ENCODE measurements around the gene PEX11B. TPM values are rescaled to one million over a fixed set of nuclear protein-coding genes. Genes with fewer than 3 reads are reported as not detected.
A peak's percentile ranks its signal among the peaks of the same experiment; 100 is the strongest.

The PEX11B gene
- total RNA-seq, 4 donors from 2014 or later = 8.8 to 38.9 (median 27.0) TPM

- H3K27ac ChIP-seq = peak overlapping the region; percentile 87 to 95 (median 90)
Observed at GRCh38 chr1:145959333-145959732, 40.8 kb upstream of the PEX11B start.

GRCh38 chr1:145958734-145959133, 40.2 kb upstream of the PEX11B start:
- no peak for TF ChIP-seq POLR2AphosphoS5 (IDR thresholded peaks at IDR 0.05)
- TF ChIP-seq POLR2A (IDR thresholded peaks at IDR 0.05) = no peak
- no peak for TF ChIP-seq CTCF (IDR thresholded peaks at IDR 0.05)
- TF ChIP-seq EP300 (IDR thresholded peaks at IDR 0.05; ENCODE audit: low read depth) = no peak
- no peak for DNase-seq
- Histone ChIP-seq H3K27ac (peak overlapping the region; percentile 89 to 96 (median 93)), H3K9me3 (no peaks in the 10 kb centered on the region), H3K4me3 (no peak overlapping the region), H3K27me3 (peaks cover 36% of the 10 kb centered on the region), H3K4me1 (peaks cover 29 to 85% (median 64%) of the 10 kb centered on the region in 4 donors), H3K36me3 (no peaks in the 10 kb centered on the region)
- in situ Hi-C loops (cut with MboI; ENCODE audit: low pct_ligation_motif_present in 1 of 4, low pct_unique_long_range_greater_than_20kb in 1 of 4, low sequenced_read_pairs in 3 of 4) (no loop called here), intact Hi-C loops (cut with DNase I; ENCODE audit: low total_unique reads) (loop anchor here (2.0 kb wide), 1 partner anchor 40 kb away; the partner anchor contains the start of gene PEX11B)

More at GRCh38 chr1:145959333-145959732, 40.8 kb upstream of the PEX11B start:
- H3K4me3 ChIP-seq = no peak overlapping the region
- intact Hi-C loops (cut with DNase I; ENCODE audit: low total_unique reads) = loop anchor here (2.0 kb wide), 1 partner anchor 41 kb away; the partner anchor contains the start of gene PEX11B
- no peak for DNase-seq
- H3K9me3 ChIP-seq = no peaks in the 10 kb centered on the region
- no peaks in the 10 kb centered on the region for H3K36me3 ChIP-seq
- H3K27me3 ChIP-seq = peaks cover 36% of the 10 kb centered on the region
- no peak for TF ChIP-seq POLR2AphosphoS5 (IDR thresholded peaks at IDR 0.05)
- no peak for TF ChIP-seq EP300 (IDR thresholded peaks at IDR 0.05; ENCODE audit: low read depth)
- TF ChIP-seq CTCF (IDR thresholded peaks at IDR 0.05) = no peak
- TF ChIP-seq POLR2A (IDR thresholded peaks at IDR 0.05) = no peak
- in situ Hi-C loops (cut with MboI; ENCODE audit: low pct_ligation_motif_present in 1 of 4, low pct_unique_long_range_greater_than_20kb in 1 of 4, low sequenced_read_pairs in 3 of 4) = no loop called here
- peaks cover 31 to 84% (median 64%) of the 10 kb centered on the region in 4 donors for H3K4me1 ChIP-seq

- DNase-seq = peak; percentile 96
- Histone ChIP-seq H3K27me3 (peaks cover 36% of the 10 kb centered on the region), H3K36me3 (no peaks in the 10 kb centered on the region), H3K27ac (peak within 1 kb of the TSS; percentile 86 to 96 (median 92)), H3K4me3 (peak within 1 kb of the TSS; percentile 45 to 80 (median 63)), H3K4me1 (peaks cover 18 to 77% (median 54%) of the 10 kb centered on the region in 4 donors), H3K9me3 (no peaks in the 10 kb centered on the region)
- WGBS, 2 donors (ENCODE audit: low coverage in 1 of 2) = 0% methylated on average over 7 to 34 of the region's 60 CpGs
- TF ChIP-seq CTCF (IDR thresholded peaks at IDR 0.05) = no peak
- TF ChIP-seq POLR2A (IDR thresholded peaks at IDR 0.05) = peak; percentile 73
- TF ChIP-seq POLR2AphosphoS5 (IDR thresholded peaks at IDR 0.05) = peak; percentile 89 to 94 (median 93)
- in situ Hi-C loops (cut with MboI; ENCODE audit: low pct_ligation_motif_present in 1 of 4, low pct_unique_long_range_greater_than_20kb in 1 of 4, low sequenced_read_pairs in 3 of 4) = no loop called here
- intact Hi-C loops (cut with DNase I; ENCODE audit: low total_unique reads) = loop anchor here (2.0 kb wide), 1 partner anchor 39 kb away; the partner anchor contains the start of gene PEX11B
Observed at GRCh38 chr1:145957443-145958319, 39.2 kb upstream of the PEX11B start, which contains the start of gene LIX1L. LIX1L (minus strand) TSS chr1:145958017; CDS start chr1:145957927, 90 bp downstream.

- Histone ChIP-seq H3K4me3 (peak overlapping the region; percentile 45 to 80 (median 63)), H3K27me3 (peaks cover 31% of the 10 kb centered on the region), H3K4me1 (peaks cover 18 to 69% (median 47%) of the 10 kb centered on the region in 4 donors), H3K27ac (peak overlapping the region; percentile 86 to 96 (median 92)), H3K9me3 (no peaks in the 10 kb centered on the region), H3K36me3 (no peaks in the 10 kb centered on the region)
- 23 to 24% methylated on average over 3 of the region's 3 CpGs for WGBS, 2 donors (ENCODE audit: low coverage in 1 of 2)
- no peak for DNase-seq
- intact Hi-C loops (cut with DNase I; ENCODE audit: low total_unique reads) (no loop called here), in situ Hi-C loops (cut with MboI; ENCODE audit: low pct_ligation_motif_present in 1 of 4, low pct_unique_long_range_greater_than_20kb in 1 of 4, low sequenced_read_pairs in 3 of 4) (no loop called here)
- TF ChIP-seq EP300 (IDR thresholded peaks at IDR 0.05; ENCODE audit: low read depth) (no peak), POLR2A (IDR thresholded peaks at IDR 0.05) (no peak), CTCF (IDR thresholded peaks at IDR 0.05) (peak in 1 of 5 experiments; percentile 14), POLR2AphosphoS5 (IDR thresholded peaks at IDR 0.05) (peak in 1 of 3 donors; percentile 27)
Observed at GRCh38 chr1:145956781-145957442, 38.4 kb upstream of the PEX11B start.

All from transverse colon (tissue), 4 donors.